ENCODE results near the gene IDUA. TPM values are rescaled to one million over a fixed set of nuclear protein-coding genes. Genes with fewer than 3 reads are reported as not detected.
A peak's percentile ranks its signal among the peaks of the same experiment; 100 is the strongest.

The IDUA gene
- total RNA-seq, 2 donors from 2014 or later, result 8.9 to 10.2 TPM

- H3K27me3 ChIP-seq, result no peaks in the 10 kb centered on the region
- no peak for DNase-seq (ENCODE audit: low spot score)
- H3K36me3 ChIP-seq, result no peaks in the 10 kb centered on the region
- TF ChIP-seq CTCF (IDR thresholded peaks at IDR 0.05), result no peak
- H3K4me3 ChIP-seq, result no peak overlapping the region
- no peak overlapping the region for H3K27ac ChIP-seq
- H3K9me3 ChIP-seq, result no peaks in the 10 kb centered on the region
- H3K4me1 ChIP-seq, result peaks cover 0 to 18% of the 10 kb centered on the region in 2 donors
Measured at GRCh38 chr4:1031956-1032795, 45.3 kb downstream of the IDUA start.

- H3K4me3 ChIP-seq, result no peak overlapping the region
- DNase-seq (ENCODE audit: low spot score), result no peak
- TF ChIP-seq CTCF (IDR thresholded peaks at IDR 0.05), result no peak
- H3K36me3 ChIP-seq, result no peaks in the 10 kb centered on the region
- H3K27ac ChIP-seq, result no peak overlapping the region
- no peaks in the 10 kb centered on the region for H3K9me3 ChIP-seq
- peaks cover 0 to 18% of the 10 kb centered on the region in 2 donors for H3K4me1 ChIP-seq
- H3K27me3 ChIP-seq, result no peaks in the 10 kb centered on the region
Measured at GRCh38 chr4:1032861-1033260, 46.0 kb downstream of the IDUA start.

GRCh38 chr4:1033840-1034551 lies 47.2 kb downstream of the IDUA start:
- Histone ChIP-seq H3K27ac (peak overlapping the region; percentile 49 to 51), H3K27me3 (no peaks in the 10 kb centered on the region), H3K36me3 (no peaks in the 10 kb centered on the region), H3K4me3 (peak overlapping the region in 1 of 2 donors; percentile 15), H3K4me1 (peaks cover 0 to 18% of the 10 kb centered on the region in 2 donors), H3K9me3 (no peaks in the 10 kb centered on the region)
- TF ChIP-seq CTCF (IDR thresholded peaks at IDR 0.05), result no peak
- peak; percentile 75 for DNase-seq (ENCODE audit: low spot score)

GRCh38 chr4:1035510-1035909 lies 48.7 kb downstream of the IDUA start:
- Histone ChIP-seq H3K27me3 (no peaks in the 10 kb centered on the region), H3K27ac (peak overlapping the region in 1 of 2 donors; percentile 47), H3K9me3 (no peaks in the 10 kb centered on the region), H3K4me1 (peaks cover 0 to 12% of the 10 kb centered on the region in 2 donors), H3K36me3 (no peaks in the 10 kb centered on the region), H3K4me3 (no peak overlapping the region)
- peak; percentile 72 for DNase-seq (ENCODE audit: low spot score)
- no peak for TF ChIP-seq CTCF (IDR thresholded peaks at IDR 0.05)

GRCh38 chr4:1036095-1036494 lies 49.3 kb downstream of the IDUA start:
- TF ChIP-seq CTCF (IDR thresholded peaks at IDR 0.05), result no peak
- Histone ChIP-seq H3K27me3 (no peaks in the 10 kb centered on the region), H3K36me3 (no peaks in the 10 kb centered on the region), H3K9me3 (no peaks in the 10 kb centered on the region), H3K4me3 (no peak overlapping the region), H3K27ac (peak overlapping the region in 1 of 2 donors; percentile 5), H3K4me1 (peaks cover 0 to 14% of the 10 kb centered on the region in 2 donors)
- DNase-seq (ENCODE audit: low spot score), result no peak
